SK-N-SH treated with all-trans-retinoic acid at 6 μM for 48 hours (cell line): ENCODE measurements around the gene NMRK1.

Experiments
- OSR1 ChIP-seq: fragments of 250-450 bp; sonication (Bioruptor Pico); IDR thresholded peaks from 2 replicates; pipeline ENCODE4 v1.8.0; 2022; ENCODE audit warnings: moderate library complexity, mild to moderate bottlenecking, inconsistent platforms
- ZNF565 ChIP-seq: fragments of 450-650 bp; formaldehyde crosslinking; conservative IDR thresholded peaks from 2 replicates; pipeline ENCODE4 v1.5.0; 2020; ENCODE audit warnings: low read depth, mild to moderate bottlenecking, moderate library complexity
- TF ChIP-seq, protein P1 (sequence below): fragments of 250-450 bp; sonication (Bioruptor Pico); IDR thresholded peaks from 2 replicates; pipeline ENCODE4 v1.8.0; 2020; ENCODE audit warnings: mild to moderate bottlenecking, moderate library complexity, borderline replicate concordance

DNA sequence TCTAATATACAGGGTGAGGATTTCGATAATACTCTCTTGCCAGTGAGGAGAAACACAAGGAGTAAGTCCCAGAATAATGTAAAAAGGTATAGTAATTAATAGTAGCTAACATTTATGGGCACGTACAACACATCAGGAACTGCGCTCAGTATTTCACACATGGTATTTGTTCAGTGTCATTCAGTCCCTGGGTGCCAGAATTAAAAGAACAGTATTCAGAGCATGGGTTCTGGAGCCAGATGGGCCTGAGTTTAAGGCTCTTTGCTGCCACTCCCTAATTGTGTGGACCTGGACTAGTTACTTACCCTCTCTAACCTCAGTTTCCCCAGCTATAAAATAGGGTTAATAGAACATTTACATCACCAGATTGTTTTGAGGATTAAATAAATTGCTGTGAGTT is 16.7 kb upstream of the NMRK1 start:
- TF ChIP-seq, protein P1, sequence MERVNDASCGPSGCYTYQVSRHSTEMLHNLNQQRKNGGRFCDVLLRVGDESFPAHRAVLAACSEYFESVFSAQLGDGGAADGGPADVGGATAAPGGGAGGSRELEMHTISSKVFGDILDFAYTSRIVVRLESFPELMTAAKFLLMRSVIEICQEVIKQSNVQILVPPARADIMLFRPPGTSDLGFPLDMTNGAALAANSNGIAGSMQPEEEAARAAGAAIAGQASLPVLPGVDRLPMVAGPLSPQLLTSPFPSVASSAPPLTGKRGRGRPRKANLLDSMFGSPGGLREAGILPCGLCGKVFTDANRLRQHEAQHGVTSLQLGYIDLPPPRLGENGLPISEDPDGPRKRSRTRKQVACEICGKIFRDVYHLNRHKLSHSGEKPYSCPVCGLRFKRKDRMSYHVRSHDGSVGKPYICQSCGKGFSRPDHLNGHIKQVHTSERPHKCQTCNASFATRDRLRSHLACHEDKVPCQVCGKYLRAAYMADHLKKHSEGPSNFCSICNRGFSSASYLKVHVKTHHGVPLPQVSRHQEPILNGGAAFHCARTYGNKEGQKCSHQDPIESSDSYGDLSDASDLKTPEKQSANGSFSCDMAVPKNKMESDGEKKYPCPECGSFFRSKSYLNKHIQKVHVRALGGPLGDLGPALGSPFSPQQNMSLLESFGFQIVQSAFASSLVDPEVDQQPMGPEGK (CRISPR knock-in tag) = no peak
- TF ChIP-seq ZNF565 (no peak), OSR1 (CRISPR knock-in tag) (no peak)
